Measurements from ENCODE around the gene C10orf105. TPM values are rescaled to one million over a fixed set of nuclear protein-coding genes. Genes with fewer than 3 reads are reported as not detected.

C10orf105 gene
- total and polyA plus RNA-seq, 2 donors (not counting 1 experiment from before 2014, with no cell fraction given) = under 0.01 to 0.14 TPM

GRCh38 chr10:71735709-71736569 lies 16.4 kb upstream of the C10orf105 start:
- Histone ChIP-seq H3K4me1 (ENCODE audit: control insufficient read depth, extremely low read depth, insufficient read depth, low read length) (peaks cover 2% of the 10 kb centered on the region), H3K79me2 (ENCODE audit: control insufficient read depth, insufficient read depth, low read length) (no peaks in the 10 kb centered on the region), H3K27me3 (ENCODE audit: control insufficient read depth, insufficient read depth, low read length) (peaks cover 3% of the 10 kb centered on the region), H2AFZ (ENCODE audit: low read length) (no peak overlapping the region), H3K27ac (ENCODE audit: insufficient read depth, low read length) (no peak overlapping the region), H3K9me3 (ENCODE audit: control insufficient read depth, insufficient read depth, low read depth, low read length) (no peaks in the 10 kb centered on the region), H3K9ac (ENCODE audit: insufficient read depth, low read length) (no peak overlapping the region), H3K4me3 (replicated peaks in 1 of 4; ENCODE audit: control extremely low read depth in 1 of 4, insufficient read depth in 1 of 4, low read depth in 3 of 4, low read length in 4 of 4) (no peak overlapping the region), H4K20me1 (ENCODE audit: control insufficient read depth, extremely low read depth, insufficient read depth, low read length) (no peaks in the 10 kb centered on the region), H3K36me3 (ENCODE audit: control insufficient read depth, insufficient read depth, low read length) (no peaks in the 10 kb centered on the region), H3K4me2 (ENCODE audit: extremely low read depth, insufficient read depth, low read length) (no peak overlapping the region)
- no peak for TF ChIP-seq EZH2 (IDR thresholded peaks at IDR 0.05; ENCODE audit: low read length, missing control alignments)
- TF ChIP-seq CTCF (conservative IDR thresholded peaks at IDR 0.05 in 1 of 2, IDR thresholded peaks at IDR 0.05 in 1 of 2; ENCODE audit: low read depth in 1 of 2, low read length in 2 of 2) = no peak
- DNase-seq (ENCODE audit: low read depth in 2 of 2) = no peak

GRCh38 chr10:71734797-71735196 lies 15.2 kb upstream of the C10orf105 start:
- Histone ChIP-seq H3K4me1 (ENCODE audit: control insufficient read depth, extremely low read depth, insufficient read depth, low read length) (no peaks in the 10 kb centered on the region), H3K4me3 (replicated peaks in 1 of 4; ENCODE audit: control extremely low read depth in 1 of 4, insufficient read depth in 1 of 4, low read depth in 3 of 4, low read length in 4 of 4) (no peak overlapping the region), H3K9ac (ENCODE audit: insufficient read depth, low read length) (no peak overlapping the region), H2AFZ (ENCODE audit: low read length) (no peak overlapping the region), H3K36me3 (ENCODE audit: control insufficient read depth, insufficient read depth, low read length) (no peaks in the 10 kb centered on the region), H3K9me3 (ENCODE audit: control insufficient read depth, insufficient read depth, low read depth, low read length) (no peaks in the 10 kb centered on the region), H3K4me2 (ENCODE audit: extremely low read depth, insufficient read depth, low read length) (no peak overlapping the region), H3K79me2 (ENCODE audit: control insufficient read depth, insufficient read depth, low read length) (no peaks in the 10 kb centered on the region), H4K20me1 (ENCODE audit: control insufficient read depth, extremely low read depth, insufficient read depth, low read length) (no peaks in the 10 kb centered on the region), H3K27ac (ENCODE audit: insufficient read depth, low read length) (no peak overlapping the region), H3K27me3 (ENCODE audit: control insufficient read depth, insufficient read depth, low read length) (peaks cover 3% of the 10 kb centered on the region)
- TF ChIP-seq CTCF (conservative IDR thresholded peaks at IDR 0.05 in 1 of 2, IDR thresholded peaks at IDR 0.05 in 1 of 2; ENCODE audit: low read depth in 1 of 2, low read length in 2 of 2) (no peak), EZH2 (IDR thresholded peaks at IDR 0.05; ENCODE audit: low read length, missing control alignments) (no peak)
- DNase-seq (ENCODE audit: low read depth in 2 of 2) = no peak

GRCh38 chr10:71731791-71732190 lies 12.2 kb upstream of the C10orf105 start:
- Histone ChIP-seq H3K36me3 (ENCODE audit: control insufficient read depth, insufficient read depth, low read length) (no peaks in the 10 kb centered on the region), H3K9me3 (ENCODE audit: control insufficient read depth, insufficient read depth, low read depth, low read length) (no peaks in the 10 kb centered on the region), H3K9ac (ENCODE audit: insufficient read depth, low read length) (no peak overlapping the region), H3K4me2 (ENCODE audit: extremely low read depth, insufficient read depth, low read length) (no peak overlapping the region), H3K79me2 (ENCODE audit: control insufficient read depth, insufficient read depth, low read length) (no peaks in the 10 kb centered on the region), H2AFZ (ENCODE audit: low read length) (no peak overlapping the region), H3K4me1 (ENCODE audit: control insufficient read depth, extremely low read depth, insufficient read depth, low read length) (peaks cover 7% of the 10 kb centered on the region), H3K4me3 (replicated peaks in 1 of 4; ENCODE audit: control extremely low read depth in 1 of 4, insufficient read depth in 1 of 4, low read depth in 3 of 4, low read length in 4 of 4) (no peak overlapping the region), H3K27ac (ENCODE audit: insufficient read depth, low read length) (no peak overlapping the region), H4K20me1 (ENCODE audit: control insufficient read depth, extremely low read depth, insufficient read depth, low read length) (no peaks in the 10 kb centered on the region), H3K27me3 (ENCODE audit: control insufficient read depth, insufficient read depth, low read length) (peaks cover 5% of the 10 kb centered on the region)
- no peak for TF ChIP-seq EZH2 (IDR thresholded peaks at IDR 0.05; ENCODE audit: low read length, missing control alignments)
- no peak for TF ChIP-seq CTCF (conservative IDR thresholded peaks at IDR 0.05 in 1 of 2, IDR thresholded peaks at IDR 0.05 in 1 of 2; ENCODE audit: low read depth in 1 of 2, low read length in 2 of 2)
- DNase-seq (ENCODE audit: low read depth in 2 of 2) = no peak

All from fibroblast of lung (primary cell).